HepG2 (cell line): ENCODE data around the gene TIMELESS. TPM values are rescaled to one million over a fixed set of nuclear protein-coding genes. Genes with fewer than 3 reads are reported as not detected.

Experiments used
- AHR ChIP-seq: IDR thresholded peaks from 2 replicates; pipeline ENCODE4 v1.6.1; 2018; ENCODE audit warnings: missing genetic modification reagents, missing compliant biosample characterization
- ARNTL ChIP-seq: sonication (generic); formaldehyde crosslinking; IDR thresholded peaks from 2 replicates; pipeline ENCODE4 v1.4.0; 2020; ENCODE audit warnings: mild to moderate bottlenecking, missing genetic modification reagents
- ATRX ChIP-seq: sonication (generic); formaldehyde crosslinking; IDR thresholded peaks from 2 replicates; pipeline ENCODE4 v1.4.0; 2020; ENCODE audit warnings: missing genetic modification reagents, borderline replicate concordance
- EED ChIP-seq: sonication (generic); formaldehyde crosslinking; IDR thresholded peaks from 2 replicates; pipeline ENCODE4 v1.5.0; 2020; ENCODE audit warnings: mild to moderate bottlenecking, missing genetic modification reagents
- MXI1 ChIP-seq: IDR thresholded peaks from 3 replicates; pipeline ENCODE4 v1.6.1; 2012; ENCODE audit warnings: low read depth, low read length, inconsistent platforms, borderline replicate concordance
- MZF1 ChIP-seq: sonication (generic); formaldehyde crosslinking; IDR thresholded peaks from 2 replicates; pipeline ENCODE4 v1.8.1; 2023; ENCODE audit warnings: mild to moderate bottlenecking, missing genetic modification reagents, borderline replicate concordance
- PRMT3 ChIP-seq: sonication (generic); formaldehyde crosslinking; IDR thresholded peaks from 2 replicates; pipeline ENCODE4 v1.8.1; 2022; ENCODE audit warnings: low read depth, mild to moderate bottlenecking, moderate library complexity, missing genetic modification reagents, borderline replicate concordance
- PRPF4 ChIP-seq: fragments of 200-400 bp; formaldehyde crosslinking; IDR thresholded peaks from 2 replicates; pipeline ENCODE4 v1.6.1; 2016; ENCODE audit warnings: low read length, low read depth; ENCODE audit not compliant: poor library complexity, severe bottlenecking
- RXRA ChIP-seq: sonication (generic); formaldehyde crosslinking; IDR thresholded peaks from 2 replicates; pipeline ENCODE4 v1.5.1; 2020; ENCODE audit warnings: missing genetic modification reagents
- RXRB ChIP-seq: IDR thresholded peaks from 2 replicates; pipeline ENCODE4 v1.6.1; 2016; ENCODE audit warnings: borderline replicate concordance, missing genetic modification reagents, missing compliant biosample characterization
- ZIK1 ChIP-seq: sonication (generic); formaldehyde crosslinking; IDR thresholded peaks from 2 replicates; pipeline ENCODE4 v1.5.0; 2020; ENCODE audit warnings: mild to moderate bottlenecking, low read depth, missing genetic modification reagents, borderline replicate concordance
- ZNF136 ChIP-seq: sonication (generic); formaldehyde crosslinking; IDR thresholded peaks from 2 replicates; pipeline ENCODE4 v1.8.1; 2022; ENCODE audit warnings: low read depth, mild to moderate bottlenecking, moderate library complexity, missing genetic modification reagents
- ZNF138 ChIP-seq: sonication (generic); formaldehyde crosslinking; IDR thresholded peaks from 2 replicates; pipeline ENCODE4 v1.5.0; 2020; ENCODE audit warnings: mild to moderate bottlenecking, low read depth, missing genetic modification reagents
- ZNF205 ChIP-seq: IDR thresholded peaks from 2 replicates; pipeline ENCODE4 v1.6.1; 2018; ENCODE audit warnings: missing biosample characterization, missing genetic modification reagents
- ZNF263 ChIP-seq: sonication (generic); formaldehyde crosslinking; IDR thresholded peaks from 2 replicates; pipeline ENCODE4 v1.4.0; 2020; ENCODE audit warnings: missing genetic modification reagents
- ZNF350 ChIP-seq: sonication (generic); formaldehyde crosslinking; IDR thresholded peaks from 2 replicates; pipeline ENCODE4 v1.4.0; 2020; ENCODE audit warnings: mild to moderate bottlenecking, low read depth, missing genetic modification reagents, borderline replicate concordance
- ZNF775 ChIP-seq: sonication (generic); formaldehyde crosslinking; IDR thresholded peaks from 2 replicates; pipeline ENCODE4 v1.4.0; 2020; ENCODE audit warnings: missing genetic modification reagents, mild to moderate bottlenecking, moderate library complexity, borderline replicate concordance
- polyA plus RNA-seq, 8 experiments: library from polyadenylated mRNA; depleted of rRNA in 3 of 8; stranded (reverse) in 7 of 8; unstranded in 1 of 8; fragments of >200 nt; fragmentation: Illumina TruSeq in 4 of 8; extraction: Trizol in 4 of 8; gene quantifications; 2 replicates each; pipeline versions ENCODE4 v1.2.1 to v1.2.3, GENCODE V29; 2011 to 2016; ENCODE audit warnings: low read depth in 4 of 8, missing spikeins in 1 of 8, mixed read lengths in 1 of 8; ENCODE audit not compliant: insufficient read depth in 1 of 8
- total RNA-seq, 5 experiments: library from RNA; depleted of rRNA; stranded (reverse); fragments of >200 nt; fragmentation: Illumina TruSeq; extraction: Trizol; gene quantifications; 2 replicates each; pipeline ENCODE4 v1.2.3, GENCODE V29; 2016; ENCODE audit warnings: low read depth in 1 of 5
- TF ChIP-seq, protein P1 (sequence below): sonication (generic); formaldehyde crosslinking; IDR thresholded peaks from 2 replicates; pipeline ENCODE4 v1.5.0; 2020; ENCODE audit warnings: mild to moderate bottlenecking, missing genetic modification reagents, moderate library complexity
- TF ChIP-seq, protein P2 (sequence below): sonication (generic); formaldehyde crosslinking; IDR thresholded peaks from 2 replicates; pipeline ENCODE4 v1.5.0; 2020; ENCODE audit warnings: missing genetic modification reagents, mild to moderate bottlenecking, borderline replicate concordance
- TF ChIP-seq, protein P3 (sequence below): sonication (generic); formaldehyde crosslinking; IDR thresholded peaks from 2 replicates; pipeline ENCODE4 v1.4.0; 2020; ENCODE audit warnings: missing genetic modification reagents
- TF ChIP-seq, protein P4 (sequence below): sonication (generic); formaldehyde crosslinking; IDR thresholded peaks from 2 replicates; pipeline ENCODE4 v1.4.0; 2020; ENCODE audit warnings: missing genetic modification reagents, mild to moderate bottlenecking, borderline replicate concordance

TIMELESS gene
- total and polyA plus RNA-seq, 2 of the 13 experiments (the other 11 are each of a cell fraction or from before 2014, with no cell fraction given): 4.0 to 20.3 TPM

DNA sequence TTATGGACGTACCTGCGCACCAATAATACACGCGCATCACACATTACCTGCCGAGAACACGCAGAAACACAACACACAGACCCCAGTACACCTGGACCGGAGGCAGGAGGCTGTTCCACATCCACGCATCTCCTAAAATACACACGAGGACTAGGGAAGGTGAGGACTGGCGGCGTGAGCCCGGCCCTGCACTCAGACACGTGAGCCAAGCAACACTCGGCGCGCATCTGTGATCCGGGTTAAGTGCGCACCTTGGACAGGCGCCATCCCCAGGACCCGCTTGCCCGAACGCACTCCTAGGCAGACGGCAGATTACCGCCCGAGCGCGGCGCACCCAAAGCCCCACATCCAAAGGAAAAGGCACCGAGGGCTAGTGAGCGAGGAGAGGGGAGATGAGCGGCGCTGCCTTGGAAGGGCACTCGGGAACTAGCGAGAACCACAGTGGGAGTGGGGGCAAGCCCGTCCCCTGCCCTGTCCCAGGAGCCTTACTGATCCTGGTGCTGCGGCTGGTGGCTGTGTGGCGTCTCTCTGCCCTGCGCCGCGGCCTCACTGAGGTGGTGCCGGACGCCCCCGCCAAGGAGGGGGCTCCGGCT, 38.3 kb upstream of the TIMELESS start (continued):
- TF ChIP-seq, protein P1, sequence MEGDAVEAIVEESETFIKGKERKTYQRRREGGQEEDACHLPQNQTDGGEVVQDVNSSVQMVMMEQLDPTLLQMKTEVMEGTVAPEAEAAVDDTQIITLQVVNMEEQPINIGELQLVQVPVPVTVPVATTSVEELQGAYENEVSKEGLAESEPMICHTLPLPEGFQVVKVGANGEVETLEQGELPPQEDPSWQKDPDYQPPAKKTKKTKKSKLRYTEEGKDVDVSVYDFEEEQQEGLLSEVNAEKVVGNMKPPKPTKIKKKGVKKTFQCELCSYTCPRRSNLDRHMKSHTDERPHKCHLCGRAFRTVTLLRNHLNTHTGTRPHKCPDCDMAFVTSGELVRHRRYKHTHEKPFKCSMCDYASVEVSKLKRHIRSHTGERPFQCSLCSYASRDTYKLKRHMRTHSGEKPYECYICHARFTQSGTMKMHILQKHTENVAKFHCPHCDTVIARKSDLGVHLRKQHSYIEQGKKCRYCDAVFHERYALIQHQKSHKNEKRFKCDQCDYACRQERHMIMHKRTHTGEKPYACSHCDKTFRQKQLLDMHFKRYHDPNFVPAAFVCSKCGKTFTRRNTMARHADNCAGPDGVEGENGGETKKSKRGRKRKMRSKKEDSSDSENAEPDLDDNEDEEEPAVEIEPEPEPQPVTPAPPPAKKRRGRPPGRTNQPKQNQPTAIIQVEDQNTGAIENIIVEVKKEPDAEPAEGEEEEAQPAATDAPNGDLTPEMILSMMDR (CRISPR knock-in tag): 0 out of 2 replicates have a peak, but pooled peaks have one; percentile 15
- TF ChIP-seq ZNF775: no peak
- peak; percentile 70; the same call in 1 of the 2 replicates for TF ChIP-seq ZNF136 (CRISPR knock-in tag)
- TF ChIP-seq PRMT3 (CRISPR knock-in tag): 0 out of 2 replicates have a peak, but pooled peaks have one; percentile 4
- TF ChIP-seq, protein P2, sequence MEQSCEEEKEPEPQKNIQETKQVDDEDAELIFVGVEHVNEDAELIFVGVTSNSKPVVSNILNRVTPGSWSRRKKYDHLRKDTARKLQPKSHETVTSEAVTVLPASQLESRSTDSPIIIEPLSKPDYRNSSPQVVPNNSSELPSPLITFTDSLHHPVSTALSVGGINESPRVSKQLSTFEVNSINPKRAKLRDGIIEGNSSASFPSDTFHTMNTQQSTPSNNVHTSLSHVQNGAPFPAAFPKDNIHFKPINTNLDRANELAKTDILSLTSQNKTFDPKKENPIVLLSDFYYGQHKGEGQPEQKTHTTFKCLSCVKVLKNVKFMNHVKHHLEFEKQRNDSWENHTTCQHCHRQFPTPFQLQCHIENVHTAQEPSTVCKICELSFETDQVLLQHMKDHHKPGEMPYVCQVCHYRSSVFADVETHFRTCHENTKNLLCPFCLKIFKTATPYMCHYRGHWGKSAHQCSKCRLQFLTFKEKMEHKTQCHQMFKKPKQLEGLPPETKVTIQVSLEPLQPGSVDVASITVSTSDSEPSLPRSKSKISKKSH: peak; percentile 90
- TF ChIP-seq ATRX (CRISPR knock-in tag): no peak
- TF ChIP-seq ZNF263 (CRISPR knock-in tag): peak; percentile 53; the same call in 1 of the 2 replicates
- 0 out of 3 replicates have a peak, but pooled peaks have one; percentile 11 for TF ChIP-seq MXI1
- TF ChIP-seq RXRA (CRISPR knock-in tag): no peak
- TF ChIP-seq ARNTL: peak; percentile 55
- TF ChIP-seq PRPF4: no peak
- TF ChIP-seq, protein P3, sequence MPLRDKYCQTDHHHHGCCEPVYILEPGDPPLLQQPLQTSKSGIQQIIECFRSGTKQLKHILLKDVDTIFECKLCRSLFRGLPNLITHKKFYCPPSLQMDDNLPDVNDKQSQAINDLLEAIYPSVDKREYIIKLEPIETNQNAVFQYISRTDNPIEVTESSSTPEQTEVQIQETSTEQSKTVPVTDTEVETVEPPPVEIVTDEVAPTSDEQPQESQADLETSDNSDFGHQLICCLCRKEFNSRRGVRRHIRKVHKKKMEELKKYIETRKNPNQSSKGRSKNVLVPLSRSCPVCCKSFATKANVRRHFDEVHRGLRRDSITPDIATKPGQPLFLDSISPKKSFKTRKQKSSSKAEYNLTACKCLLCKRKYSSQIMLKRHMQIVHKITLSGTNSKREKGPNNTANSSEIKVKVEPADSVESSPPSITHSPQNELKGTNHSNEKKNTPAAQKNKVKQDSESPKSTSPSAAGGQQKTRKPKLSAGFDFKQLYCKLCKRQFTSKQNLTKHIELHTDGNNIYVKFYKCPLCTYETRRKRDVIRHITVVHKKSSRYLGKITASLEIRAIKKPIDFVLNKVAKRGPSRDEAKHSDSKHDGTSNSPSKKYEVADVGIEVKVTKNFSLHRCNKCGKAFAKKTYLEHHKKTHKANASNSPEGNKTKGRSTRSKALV (CRISPR knock-in tag): peak; percentile 98
- TF ChIP-seq ZNF138 (CRISPR knock-in tag): 0 out of 2 replicates have a peak, but pooled peaks have one; percentile 34
- TF ChIP-seq, protein P4, sequence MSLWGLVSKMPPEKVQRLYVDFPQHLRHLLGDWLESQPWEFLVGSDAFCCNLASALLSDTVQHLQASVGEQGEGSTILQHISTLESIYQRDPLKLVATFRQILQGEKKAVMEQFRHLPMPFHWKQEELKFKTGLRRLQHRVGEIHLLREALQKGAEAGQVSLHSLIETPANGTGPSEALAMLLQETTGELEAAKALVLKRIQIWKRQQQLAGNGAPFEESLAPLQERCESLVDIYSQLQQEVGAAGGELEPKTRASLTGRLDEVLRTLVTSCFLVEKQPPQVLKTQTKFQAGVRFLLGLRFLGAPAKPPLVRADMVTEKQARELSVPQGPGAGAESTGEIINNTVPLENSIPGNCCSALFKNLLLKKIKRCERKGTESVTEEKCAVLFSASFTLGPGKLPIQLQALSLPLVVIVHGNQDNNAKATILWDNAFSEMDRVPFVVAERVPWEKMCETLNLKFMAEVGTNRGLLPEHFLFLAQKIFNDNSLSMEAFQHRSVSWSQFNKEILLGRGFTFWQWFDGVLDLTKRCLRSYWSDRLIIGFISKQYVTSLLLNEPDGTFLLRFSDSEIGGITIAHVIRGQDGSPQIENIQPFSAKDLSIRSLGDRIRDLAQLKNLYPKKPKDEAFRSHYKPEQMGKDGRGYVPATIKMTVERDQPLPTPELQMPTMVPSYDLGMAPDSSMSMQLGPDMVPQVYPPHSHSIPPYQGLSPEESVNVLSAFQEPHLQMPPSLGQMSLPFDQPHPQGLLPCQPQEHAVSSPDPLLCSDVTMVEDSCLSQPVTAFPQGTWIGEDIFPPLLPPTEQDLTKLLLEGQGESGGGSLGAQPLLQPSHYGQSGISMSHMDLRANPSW: 0 out of 2 replicates have a peak, but pooled peaks have one; percentile 20
- 0 out of 2 replicates have a peak, but pooled peaks have one; percentile 16 for TF ChIP-seq RXRB (CRISPR knock-in tag)
- TF ChIP-seq ZNF350 (CRISPR knock-in tag): 0 out of 2 replicates have a peak, but pooled peaks have one; percentile 67
- 0 out of 2 replicates have a peak, but pooled peaks have one; percentile 19 for TF ChIP-seq ZNF205 (CRISPR knock-in tag)
- peak; percentile 59; the same call in 1 of the 2 replicates for TF ChIP-seq ZIK1 (CRISPR knock-in tag)
- peak; percentile 92 for TF ChIP-seq EED (CRISPR knock-in tag)
- peak; percentile 63; the same call in 1 of the 2 replicates for TF ChIP-seq AHR
- TF ChIP-seq MZF1 (CRISPR knock-in tag): no peak
